Measurements from ENCODE around the gene ADPRHL1.

Gene ADPRHL1

DNA sequence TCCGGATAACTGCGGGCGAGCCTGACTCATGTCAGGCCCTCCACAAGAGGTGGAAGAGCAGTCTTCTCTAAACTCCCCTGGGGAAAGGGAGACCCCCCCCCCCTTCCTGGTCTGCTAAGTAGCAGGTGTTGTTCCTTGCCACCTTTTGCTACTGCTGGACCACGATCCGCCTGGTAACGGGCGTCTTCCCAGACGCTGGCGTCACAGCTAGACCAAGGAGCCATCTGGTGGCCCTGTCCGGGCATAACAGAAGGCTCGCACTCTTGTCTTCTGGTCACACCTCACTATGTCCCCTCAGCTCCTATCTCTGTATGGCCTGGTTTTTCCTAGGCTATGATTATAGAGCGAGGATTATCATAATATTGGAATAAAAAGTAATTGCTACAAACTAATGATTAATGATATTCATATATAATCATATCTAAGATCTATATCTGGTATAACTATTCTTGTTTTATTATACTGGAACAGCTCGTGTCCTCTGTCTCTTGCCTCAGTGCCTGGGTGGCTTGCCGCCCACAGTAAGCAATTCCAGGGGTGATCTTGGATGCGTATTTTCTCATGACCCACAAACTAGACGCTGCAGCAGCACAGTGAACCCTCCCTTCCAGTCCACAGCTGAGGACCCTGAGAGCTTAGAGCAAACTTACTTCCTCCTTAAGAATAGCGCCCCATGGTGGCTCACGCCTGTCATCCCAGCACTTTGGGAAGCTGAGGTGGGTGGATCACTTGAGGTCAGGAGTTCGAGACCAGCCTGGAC, 2.2 kb downstream of the ADPRHL1 start:
- TF ChIP-seq, protein P1, sequence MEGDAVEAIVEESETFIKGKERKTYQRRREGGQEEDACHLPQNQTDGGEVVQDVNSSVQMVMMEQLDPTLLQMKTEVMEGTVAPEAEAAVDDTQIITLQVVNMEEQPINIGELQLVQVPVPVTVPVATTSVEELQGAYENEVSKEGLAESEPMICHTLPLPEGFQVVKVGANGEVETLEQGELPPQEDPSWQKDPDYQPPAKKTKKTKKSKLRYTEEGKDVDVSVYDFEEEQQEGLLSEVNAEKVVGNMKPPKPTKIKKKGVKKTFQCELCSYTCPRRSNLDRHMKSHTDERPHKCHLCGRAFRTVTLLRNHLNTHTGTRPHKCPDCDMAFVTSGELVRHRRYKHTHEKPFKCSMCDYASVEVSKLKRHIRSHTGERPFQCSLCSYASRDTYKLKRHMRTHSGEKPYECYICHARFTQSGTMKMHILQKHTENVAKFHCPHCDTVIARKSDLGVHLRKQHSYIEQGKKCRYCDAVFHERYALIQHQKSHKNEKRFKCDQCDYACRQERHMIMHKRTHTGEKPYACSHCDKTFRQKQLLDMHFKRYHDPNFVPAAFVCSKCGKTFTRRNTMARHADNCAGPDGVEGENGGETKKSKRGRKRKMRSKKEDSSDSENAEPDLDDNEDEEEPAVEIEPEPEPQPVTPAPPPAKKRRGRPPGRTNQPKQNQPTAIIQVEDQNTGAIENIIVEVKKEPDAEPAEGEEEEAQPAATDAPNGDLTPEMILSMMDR (IDR thresholded peaks at IDR 0.05), result peak; percentile 45

DNA sequence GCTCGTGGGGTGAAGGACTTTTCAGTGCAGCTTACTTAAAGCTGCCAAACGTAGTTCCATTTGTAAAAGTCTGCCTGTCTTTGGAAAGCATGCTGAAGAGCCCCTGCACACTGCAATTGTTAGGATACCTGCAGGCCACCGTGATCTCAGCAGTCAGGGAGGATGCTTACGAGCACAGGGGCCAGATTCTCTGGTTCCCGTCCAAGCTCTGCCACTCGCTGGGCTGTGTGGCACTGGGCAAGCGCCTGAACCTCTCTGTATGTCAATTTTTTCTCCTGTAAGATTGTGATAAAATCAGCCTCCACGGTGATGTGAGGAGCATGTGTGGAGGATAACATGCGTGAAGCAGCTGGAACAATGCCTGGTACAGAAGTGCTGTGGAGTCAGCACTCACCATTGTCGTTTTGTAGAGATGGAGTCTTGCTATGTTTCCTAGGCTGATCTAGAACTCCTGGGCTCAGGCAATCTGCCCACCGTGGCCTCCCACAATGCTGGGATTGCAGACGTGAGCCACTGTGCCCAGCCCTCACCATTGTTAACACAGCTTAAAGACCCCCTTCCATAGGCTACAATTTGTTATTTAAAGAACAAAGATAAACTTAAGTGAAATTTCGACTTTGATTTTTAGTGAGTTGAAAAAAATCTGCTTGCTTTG, 3.5 kb downstream of the ADPRHL1 start:
- TF ChIP-seq, protein P1 (IDR thresholded peaks at IDR 0.05), result no peak

DNA sequence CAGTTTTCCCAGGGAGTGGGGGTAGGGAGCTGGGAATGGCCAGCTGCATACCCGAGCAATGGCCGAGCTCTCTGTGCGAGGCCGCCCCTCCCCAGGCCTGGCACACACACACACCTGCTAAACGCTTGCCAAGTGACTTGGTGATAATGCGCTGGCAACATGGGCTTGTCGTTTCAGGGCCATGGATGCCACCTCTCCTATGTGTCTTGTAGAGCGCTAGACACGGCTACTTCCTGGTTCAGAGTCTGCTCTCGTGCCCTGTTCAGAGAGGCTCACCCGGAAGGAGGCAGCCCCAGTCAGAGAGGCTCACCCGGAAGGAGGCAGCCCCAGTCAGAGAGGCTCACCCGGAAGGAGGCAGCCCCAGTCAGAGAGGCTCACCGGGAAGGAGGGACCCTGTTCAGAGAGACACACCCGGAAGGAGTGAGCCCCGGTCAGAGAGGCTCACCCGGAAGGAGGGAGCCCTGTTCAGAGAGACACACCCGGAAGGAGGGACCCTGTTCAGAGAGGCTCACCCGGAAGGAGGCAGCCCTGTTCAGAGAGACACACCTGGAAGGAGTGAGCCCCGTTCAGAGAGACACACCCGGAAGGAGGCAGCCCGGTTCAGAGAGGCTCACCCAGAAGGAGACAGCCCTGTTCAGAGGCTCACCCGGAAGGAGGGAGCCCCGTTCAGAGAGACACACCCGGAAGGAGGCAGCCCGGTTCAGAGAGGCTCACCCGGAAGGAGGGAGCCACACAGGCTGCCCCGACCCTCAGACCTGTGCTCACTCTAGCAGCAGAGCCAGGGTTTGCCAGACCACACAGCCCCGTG, 4.2 kb downstream of the ADPRHL1 start:
- TF ChIP-seq, protein P1 (IDR thresholded peaks at IDR 0.05), result no peak

DNA sequence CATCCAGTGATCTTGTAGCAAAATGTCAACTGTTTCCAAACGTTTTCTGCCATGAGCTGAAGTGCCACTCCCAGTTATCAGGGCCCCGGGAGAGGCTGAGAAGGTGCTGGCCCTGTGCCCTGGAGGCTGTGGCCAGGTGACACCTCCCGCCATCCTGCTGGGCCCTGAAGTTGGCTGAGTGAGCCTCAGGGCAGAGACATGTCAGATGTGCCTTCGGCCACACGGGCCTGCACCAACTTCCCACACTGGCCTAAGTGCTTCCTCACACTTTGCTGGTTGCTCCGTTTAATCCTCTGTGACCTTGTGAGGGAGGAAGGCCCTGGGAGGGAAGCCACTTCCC, 4.8 kb downstream of the ADPRHL1 start:
- TF ChIP-seq, protein P1 (IDR thresholded peaks at IDR 0.05), result no peak

DNA sequence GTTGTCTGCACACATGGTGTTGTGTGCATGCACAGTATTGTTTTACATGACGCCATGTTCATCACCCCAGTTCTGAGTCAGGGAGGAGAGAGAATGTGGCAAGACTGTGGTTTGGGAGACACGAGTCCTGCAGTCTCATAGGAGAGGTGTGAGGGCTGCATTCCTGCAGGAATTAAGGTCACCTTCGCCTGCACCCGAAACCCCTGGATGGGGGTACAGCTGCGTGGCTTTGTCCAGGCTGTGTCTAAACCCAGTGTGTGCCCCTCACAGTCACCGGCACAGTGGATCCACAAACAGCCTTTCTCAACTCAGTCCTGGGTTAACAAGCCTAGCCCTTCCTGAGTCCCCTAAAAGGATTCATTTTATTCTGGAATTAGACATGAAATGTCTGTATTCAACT, 5.7 kb downstream of the ADPRHL1 start:
- TF ChIP-seq, protein P1 (IDR thresholded peaks at IDR 0.05), result no peak

DNA sequence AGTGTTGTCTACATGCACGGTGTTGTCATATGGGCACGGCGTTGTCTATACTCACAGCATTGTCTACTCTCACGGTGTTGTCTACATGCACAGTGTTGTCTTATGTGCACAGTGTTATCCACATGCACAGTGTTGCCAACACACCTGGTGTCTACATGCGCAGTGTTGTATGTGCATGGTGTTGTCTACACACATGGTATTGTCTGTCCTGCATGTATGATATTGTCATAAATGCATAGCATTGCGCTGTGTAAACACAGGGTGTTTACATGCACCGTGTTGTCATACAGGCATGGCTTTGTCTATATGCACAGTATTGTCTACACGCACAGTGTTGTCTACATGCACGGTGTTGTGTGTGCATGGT, 6.8 kb downstream of the ADPRHL1 start:
- TF ChIP-seq, protein P1 (IDR thresholded peaks at IDR 0.05), result no peak

DNA sequence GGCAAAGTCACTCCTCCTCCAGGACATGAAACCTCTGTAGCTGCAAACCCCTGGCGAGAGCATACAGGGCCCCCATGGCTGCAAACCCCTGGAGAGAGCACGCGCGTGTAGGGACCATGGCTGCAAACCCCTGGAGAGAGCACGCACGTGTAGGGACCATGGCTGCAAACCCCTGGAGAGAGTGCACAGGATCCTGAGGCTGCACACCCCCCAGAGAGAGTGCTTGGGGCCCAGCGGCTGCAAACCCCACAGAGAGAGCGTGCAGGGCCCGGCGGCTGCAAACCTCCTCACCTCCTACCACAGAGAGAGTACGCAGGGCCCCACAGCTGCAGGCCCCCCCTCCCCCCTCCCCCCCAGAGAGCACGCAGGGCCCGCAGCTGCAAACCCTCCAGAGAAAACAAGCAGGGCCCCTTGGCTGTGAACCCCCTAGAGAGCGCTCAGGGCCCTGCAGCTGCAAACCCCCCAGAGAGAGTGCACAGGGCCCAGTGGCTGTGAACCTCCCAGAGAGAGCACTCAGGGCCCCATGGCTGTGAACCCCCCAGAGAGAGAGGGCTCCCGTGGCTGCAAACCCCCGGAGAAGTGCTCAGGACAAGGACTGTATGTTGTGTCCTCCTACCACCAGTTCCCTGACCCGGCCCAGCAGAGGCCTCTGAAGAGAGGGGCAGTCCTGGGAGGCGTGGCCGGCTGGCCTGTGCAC, 7.3 kb downstream of the ADPRHL1 start:
- TF ChIP-seq, protein P1 (IDR thresholded peaks at IDR 0.05), result no peak
